ENCODE data around the gene PNKD. TPM values are rescaled to one million over a fixed set of nuclear protein-coding genes. Genes with fewer than 3 reads are reported as not detected.

The PNKD gene
- total RNA-seq, 1 experiment from 2014 or later, result 58.1 TPM

GRCh38 chr2:218249691-218250090, 20.6 kb upstream of the PNKD start:
- H3K79me2 ChIP-seq (ENCODE audit: insufficient read depth, low read length), result no peaks in the 10 kb centered on the region
- no peaks in the 10 kb centered on the region for H3K27me3 ChIP-seq (ENCODE audit: insufficient read depth, low read length)
- no peak overlapping the region for H3K27ac ChIP-seq (ENCODE audit: low read depth, low read length)
- H2AFZ ChIP-seq (ENCODE audit: low read depth, low read length, poor library complexity, severe bottlenecking), result no peak overlapping the region
- H4K20me1 ChIP-seq (ENCODE audit: insufficient read depth), result no peaks in the 10 kb centered on the region
- intact Hi-C loops (cut with micrococcal nuclease), result no loop called here
- no peak overlapping the region for H3K4me2 ChIP-seq (ENCODE audit: low read length)
- TF ChIP-seq REST (IDR thresholded peaks at IDR 0.05; ENCODE audit: low read depth) (no peak), CEBPB (IDR thresholded peaks at IDR 0.05; ENCODE audit: low read depth) (no peak), RAD21 (IDR thresholded peaks at IDR 0.05; ENCODE audit: low read depth) (no peak), SP1 (IDR thresholded peaks at IDR 0.05; ENCODE audit: low read depth) (no peak), MAX (IDR thresholded peaks at IDR 0.05) (no peak), SRF (IDR thresholded peaks at IDR 0.05; ENCODE audit: low read depth) (no peak), JUND (IDR thresholded peaks at IDR 0.05) (no peak), YY1 (IDR thresholded peaks at IDR 0.05; ENCODE audit: extremely low read depth, insufficient replicate concordance, low read depth, low read length) (no peak)
- DNase-seq (ENCODE audit: low read depth, low spot score) (no peak), ATAC-seq (no peak)
- ChIA-PET POLR2A (no interaction called here), CTCF (no interaction called here), RAD21 (ENCODE audit: low non-redundant PET in 1 of 2, low total read pairs in 2 of 2, uncharacterized antibody in 2 of 2, unreplicated experiment in 2 of 2) (no interaction called here)
- H3K4me3 ChIP-seq (replicated peaks in 1 of 2; ENCODE audit: low read depth in 1 of 2, low read length in 2 of 2), result no peak overlapping the region
- peaks cover 49 to 57% of the 10 kb centered on the region in 2 experiments; a peak in 3 of 4 replicates for H3K36me3 ChIP-seq (ENCODE audit: control insufficient read depth in 1 of 2, insufficient read depth in 2 of 2, low read length in 2 of 2)
- no peak overlapping the region for H3K9ac ChIP-seq (ENCODE audit: low read length)
- H3K9me2 ChIP-seq (ENCODE audit: insufficient read depth), result no peaks in the 10 kb centered on the region
- no TSS peak for BruUV-seq (replicated peaks)
- no peaks in the 10 kb centered on the region for H3K4me1 ChIP-seq (ENCODE audit: control insufficient read depth in 1 of 2, insufficient read depth in 2 of 2, low read length in 2 of 2)
- H3K9me3 ChIP-seq (ENCODE audit: control insufficient read depth in 1 of 2, insufficient read depth in 1 of 2, low read depth in 1 of 2, low read length in 2 of 2), result no peaks in the 10 kb centered on the region
